HG02973 (cell line): Measurements from ENCODE around the gene DYSF.

Source experiments
- ATAC-seq: cut with Tn5 transposase; IDR thresholded peaks from one replicate; pipeline ENCODE4 v1.9.1; 2021; ENCODE audit warnings: moderate library complexity; ENCODE audit not compliant: unreplicated experiment

DYSF gene

GRCh38 chr2:71564790-71565189, 111.4 kb downstream of the DYSF start:
- ATAC-seq: no peak

- no peak for ATAC-seq
These were observed 113.0 kb downstream of the DYSF start for GRCh38 chr2:71566372-71566771.

GRCh38 chr2:71567625-71568024, 114.3 kb downstream of the DYSF start:
- no peak for ATAC-seq

GRCh38 chr2:71568103-71568502, 114.7 kb downstream of the DYSF start:
- ATAC-seq: no peak

GRCh38 chr2:71570511-71570910, 117.2 kb downstream of the DYSF start:
- no peak for ATAC-seq

- ATAC-seq: no peak
These were observed 117.6 kb downstream of the DYSF start for GRCh38 chr2:71570951-71571460.

- no peak for ATAC-seq
These were observed 118.6 kb downstream of the DYSF start for GRCh38 chr2:71571945-71572344.

- ATAC-seq: no peak
These were observed 122.6 kb downstream of the DYSF start for GRCh38 chr2:71575966-71576365.

GRCh38 chr2:71576541-71576940, 123.2 kb downstream of the DYSF start:
- ATAC-seq: no peak

- ATAC-seq: no peak
These were observed 123.8 kb downstream of the DYSF start for GRCh38 chr2:71577209-71577608.

- no peak for ATAC-seq
These were observed 125.5 kb downstream of the DYSF start for GRCh38 chr2:71578767-71579342.

- ATAC-seq: no peak
These were observed 127.7 kb downstream of the DYSF start for GRCh38 chr2:71581026-71581425.

- ATAC-seq: no peak
These were observed 130.5 kb downstream of the DYSF start for GRCh38 chr2:71583876-71584275.

GRCh38 chr2:71586471-71586870, 133.1 kb downstream of the DYSF start:
- no peak for ATAC-seq

GRCh38 chr2:71587509-71588073, 134.2 kb downstream of the DYSF start:
- ATAC-seq: no peak

- no peak for ATAC-seq
These were observed 135.3 kb downstream of the DYSF start for GRCh38 chr2:71588497-71589170.

GRCh38 chr2:71589763-71590162, 136.4 kb downstream of the DYSF start:
- ATAC-seq: no peak

- no peak for ATAC-seq
These were observed 137.7 kb downstream of the DYSF start for GRCh38 chr2:71591044-71591443.

- ATAC-seq: no peak
These were observed 138.9 kb downstream of the DYSF start for GRCh38 chr2:71592181-71592711.

GRCh38 chr2:71595569-71595968, 142.2 kb downstream of the DYSF start:
- ATAC-seq: no peak

- no peak for ATAC-seq
These were observed 142.7 kb downstream of the DYSF start for GRCh38 chr2:71596011-71596410.

GRCh38 chr2:71597756-71598155, 144.4 kb downstream of the DYSF start:
- ATAC-seq: no peak
